Measurements from ENCODE around the gene IGLL5.
"Not testable (repeated sequence)": the region's sequence is repeated elsewhere in the genome, so short reads cannot be mapped to it uniquely, and the experiment has no call there.

The IGLL5 gene

GRCh38 chr22:22914726-22915669, 27.4 kb downstream of the IGLL5 start:
- no peak for DNase-seq (ENCODE audit: low spot score)

- no peak for DNase-seq (ENCODE audit: low spot score)
Measured at GRCh38 chr22:22915670-22916035, 28.0 kb downstream of the IGLL5 start.

- no peak for DNase-seq (ENCODE audit: low spot score)
Measured at GRCh38 chr22:22916215-22916951, 28.8 kb downstream of the IGLL5 start.

- DNase-seq (ENCODE audit: low spot score): no peak
Measured at GRCh38 chr22:22916952-22917290, 29.3 kb downstream of the IGLL5 start.

GRCh38 chr22:22917377-22917776, 29.8 kb downstream of the IGLL5 start:
- no peak for DNase-seq (ENCODE audit: low spot score)

- no peak for DNase-seq (ENCODE audit: low spot score)
Measured at GRCh38 chr22:22918297-22918965, 30.8 kb downstream of the IGLL5 start.

GRCh38 chr22:22919041-22919440, 31.4 kb downstream of the IGLL5 start:
- no peak for DNase-seq (ENCODE audit: low spot score)

GRCh38 chr22:22920104-22920654, 32.6 kb downstream of the IGLL5 start:
- no peak for DNase-seq (ENCODE audit: low spot score)

GRCh38 chr22:22920910-22921550, 33.4 kb downstream of the IGLL5 start:
- no peak for DNase-seq (ENCODE audit: low spot score)

- no peak for DNase-seq (ENCODE audit: low spot score)
Measured at GRCh38 chr22:22921575-22921974, 34.0 kb downstream of the IGLL5 start.

- DNase-seq (ENCODE audit: low spot score): not testable (repeated sequence)
Measured at GRCh38 chr22:22922092-22922953, 34.7 kb downstream of the IGLL5 start.

GRCh38 chr22:22922954-22923319, 35.3 kb downstream of the IGLL5 start:
- no peak for DNase-seq (ENCODE audit: low spot score)

GRCh38 chr22:22923379-22923778, 35.8 kb downstream of the IGLL5 start:
- DNase-seq (ENCODE audit: low spot score): no peak

- no peak for DNase-seq (ENCODE audit: low spot score)
Measured at GRCh38 chr22:22923930-22924329, 36.3 kb downstream of the IGLL5 start.

GRCh38 chr22:22924369-22925145, 36.9 kb downstream of the IGLL5 start:
- DNase-seq (ENCODE audit: low spot score): no peak

- DNase-seq (ENCODE audit: low spot score): no peak
Measured at GRCh38 chr22:22925146-22925804, 37.7 kb downstream of the IGLL5 start.

- no peak for DNase-seq (ENCODE audit: low spot score)
Measured at GRCh38 chr22:22925805-22926369, 38.3 kb downstream of the IGLL5 start.

- no peak for DNase-seq (ENCODE audit: low spot score)
Measured at GRCh38 chr22:22926370-22927195, 39.0 kb downstream of the IGLL5 start.

Measured in RKO (cell line).